DLD1 (cell line): ENCODE measurements around the gene TGFB1I1.
"Not testable (repeated sequence)": the region's sequence is repeated elsewhere in the genome, so short reads cannot be mapped to it uniquely, and the experiment has no call there.

ENCODE experiments used
- in situ Hi-C: cut with HindIII; loops from 2 replicates; pipeline ENCODE4 v1.10.0; 2017; ENCODE audit warnings: low sequenced_read_pairs

TGFB1I1 gene

GRCh38 chr16:31471875-31472708, at the start of gene TGFB1I1:
TSS of gene TGFB1I1 (plus strand) at chr16:31472152. CDS start at chr16:31472189, 37 bp downstream.
- in situ Hi-C loops, result no loop called here

DNA sequence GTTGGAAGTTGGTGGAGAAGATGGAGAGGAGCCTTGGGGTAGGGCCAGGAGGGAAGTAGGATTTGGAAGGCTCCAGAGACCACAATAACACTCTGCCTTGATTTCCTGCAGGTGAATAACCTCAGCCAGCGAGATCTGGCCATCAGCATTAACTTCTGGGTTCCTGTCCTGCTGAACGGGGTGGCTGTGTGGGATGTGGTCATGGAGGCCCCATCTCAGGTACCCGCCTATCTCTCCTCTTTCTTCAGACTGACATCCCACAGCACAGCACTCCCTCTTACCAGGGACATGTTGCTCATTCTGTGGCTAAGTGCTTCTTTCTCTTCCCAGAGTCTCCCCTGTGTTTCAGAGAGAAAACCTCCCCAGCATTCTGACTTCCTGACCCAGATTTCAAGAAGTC, 48.7 kb upstream of the TGFB1I1 start:
- in situ Hi-C loops, result no loop called here

DNA sequence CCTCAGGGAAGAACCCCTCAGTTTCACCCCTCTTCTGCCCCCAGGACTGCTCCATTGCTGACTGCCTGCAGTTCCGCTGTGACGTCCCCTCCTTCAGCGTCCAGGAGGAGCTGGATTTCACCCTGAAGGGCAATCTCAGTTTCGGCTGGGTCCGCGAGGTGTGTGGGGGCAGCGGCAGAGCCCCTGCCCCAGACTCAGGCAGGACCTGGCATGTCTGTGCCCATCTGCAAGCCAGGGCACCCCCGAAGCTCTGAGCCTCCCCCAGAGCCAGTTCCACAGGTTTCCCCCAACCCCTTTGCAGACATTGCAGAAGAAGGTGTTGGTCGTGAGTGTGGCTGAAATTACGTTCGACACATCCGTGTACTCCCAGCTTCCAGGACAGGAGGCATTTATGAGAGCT, 48.2 kb upstream of the TGFB1I1 start:
- in situ Hi-C loops, result no loop called here

DNA sequence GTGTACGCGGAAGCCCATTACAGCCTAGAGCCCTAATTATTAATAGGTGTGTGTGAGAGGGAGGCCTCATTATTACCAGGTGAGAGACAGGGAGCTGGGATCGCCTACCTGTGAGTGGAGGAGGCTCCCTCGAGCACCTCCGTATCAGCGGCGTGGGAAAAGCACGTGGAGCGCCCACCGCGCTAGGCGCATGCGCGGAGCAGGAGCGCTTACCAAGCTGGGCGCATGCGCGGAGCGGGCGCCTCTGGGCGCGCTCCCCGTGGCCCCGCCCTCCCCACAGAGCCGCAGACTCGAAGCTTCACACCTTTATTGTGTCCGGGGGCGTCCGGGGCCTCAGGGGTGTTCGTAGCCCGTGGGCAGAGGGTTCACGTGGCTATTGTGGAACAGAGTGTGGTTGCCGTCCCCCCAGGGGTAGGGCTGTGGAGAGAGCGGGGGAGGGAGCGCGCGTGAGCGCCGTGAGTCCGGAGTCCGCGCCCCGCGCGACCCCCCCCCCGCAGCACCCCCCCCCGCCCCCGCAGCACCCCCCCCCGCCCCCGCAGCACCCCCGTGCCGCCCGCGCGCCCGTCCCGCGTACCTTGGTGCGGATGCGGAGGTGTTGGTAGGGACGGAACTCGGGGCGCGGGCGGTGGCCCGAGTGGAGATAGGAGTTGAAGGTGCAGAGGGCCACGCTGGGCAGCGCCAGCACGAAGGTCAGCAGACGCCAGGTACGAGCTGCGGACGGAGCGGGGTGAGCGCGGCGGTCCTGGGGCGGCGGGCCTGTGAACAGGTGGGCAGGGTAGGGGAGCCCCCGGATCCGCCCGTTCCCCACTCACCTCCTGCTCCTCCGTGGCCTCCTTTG, 44.3 kb upstream of the TGFB1I1 start:
- in situ Hi-C loops, result no loop called here

- in situ Hi-C loops, result no loop called here
These were observed 43.7 kb upstream of the TGFB1I1 start, which contains the start of gene COX6A2 for GRCh38 chr16:31428279-31428597. TSS of gene COX6A2 (minus strand) at chr16:31428360. CDS start at chr16:31428325, 35 bp downstream.

GRCh38 chr16:31428638-31429247, 43.2 kb upstream of the TGFB1I1 start:
- in situ Hi-C loops, result no loop called here

- in situ Hi-C loops, result no loop called here
These were observed 42.6 kb upstream of the TGFB1I1 start for GRCh38 chr16:31429314-31429713.

DNA sequence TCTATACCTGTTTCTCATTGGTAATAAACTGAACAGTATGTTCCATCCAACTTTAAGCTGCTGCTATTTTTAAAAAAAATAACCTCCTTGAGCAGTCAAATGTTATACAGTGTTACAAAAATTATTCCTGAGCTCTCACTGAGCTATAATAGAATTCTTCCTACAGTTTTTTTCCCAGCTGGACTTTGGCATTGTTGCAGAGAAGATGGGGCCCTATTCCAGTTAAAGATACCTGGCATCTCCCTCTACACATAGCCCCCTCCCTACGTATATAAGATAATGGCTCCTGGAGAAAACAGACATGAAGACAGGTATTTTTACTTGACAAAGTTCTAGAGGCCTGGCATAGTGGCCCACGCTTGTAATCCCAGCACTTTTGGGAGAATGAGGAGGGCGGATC, 42.2 kb upstream of the TGFB1I1 start:
- in situ Hi-C loops, result no loop called here

DNA sequence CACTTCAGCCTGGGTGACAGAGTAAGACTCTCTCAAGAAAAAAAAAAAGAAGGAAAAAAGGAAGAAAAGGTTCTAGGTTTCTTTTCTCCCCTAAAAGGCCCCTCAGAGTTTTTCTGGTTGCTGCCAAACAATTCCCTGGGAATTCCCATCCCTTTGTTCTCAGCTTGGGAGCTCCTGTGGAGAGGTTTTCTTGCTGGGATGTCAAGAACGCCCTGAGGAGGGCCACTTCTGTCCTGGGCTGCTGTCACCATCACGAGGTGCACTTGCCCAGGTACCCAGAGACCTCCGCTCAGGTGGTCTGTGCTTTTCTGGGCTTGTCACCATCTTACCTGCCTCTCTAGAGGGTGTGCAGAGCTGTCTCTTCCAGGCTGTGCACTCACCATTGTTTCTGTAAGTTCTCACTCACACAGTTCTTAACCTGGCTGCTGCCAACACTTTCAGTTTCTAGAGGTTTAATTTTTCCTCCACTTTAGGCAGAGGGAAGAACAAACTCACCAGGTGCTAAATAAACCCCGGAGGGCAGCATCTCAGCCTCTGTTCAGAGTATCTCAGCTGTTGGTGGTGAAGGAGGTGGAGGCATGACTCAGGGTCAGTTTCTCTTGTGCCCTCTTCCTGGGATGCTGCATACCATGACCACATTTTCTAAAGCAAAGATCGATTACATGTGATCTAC, 41.4 kb upstream of the TGFB1I1 start:
- in situ Hi-C loops, result no loop called here

GRCh38 chr16:31435341-31436220, 36.4 kb upstream of the TGFB1I1 start:
- in situ Hi-C loops, result no loop called here

GRCh38 chr16:31436221-31437045, 35.5 kb upstream of the TGFB1I1 start:
- in situ Hi-C loops, result no loop called here

- in situ Hi-C loops, result no loop called here
These were observed 33.5 kb upstream of the TGFB1I1 start for GRCh38 chr16:31438414-31438813.

- in situ Hi-C loops, result not testable (repeated sequence)
These were observed 32.9 kb upstream of the TGFB1I1 start for GRCh38 chr16:31439023-31439422.

DNA sequence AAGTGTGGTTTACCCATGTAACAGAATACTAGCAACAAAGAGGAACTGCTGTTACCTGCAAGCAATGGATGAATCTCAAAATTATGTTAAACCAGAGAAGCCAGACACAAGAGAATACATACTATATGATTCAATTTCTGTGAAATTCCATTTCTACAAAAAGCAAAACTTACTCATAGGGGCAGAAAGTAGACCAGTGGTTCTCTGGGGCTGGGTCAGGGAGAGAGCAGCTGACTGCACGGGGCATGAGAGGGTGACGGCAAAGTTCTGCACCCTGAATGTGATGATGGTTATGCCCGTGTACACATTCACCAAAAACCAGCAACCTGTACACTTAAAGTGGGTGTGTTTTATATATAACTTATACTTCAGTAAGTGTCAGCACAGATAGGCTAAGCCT, 32.4 kb upstream of the TGFB1I1 start:
- in situ Hi-C loops, result no loop called here

GRCh38 chr16:31440516-31441184, 31.3 kb upstream of the TGFB1I1 start:
- in situ Hi-C loops, result no loop called here

DNA sequence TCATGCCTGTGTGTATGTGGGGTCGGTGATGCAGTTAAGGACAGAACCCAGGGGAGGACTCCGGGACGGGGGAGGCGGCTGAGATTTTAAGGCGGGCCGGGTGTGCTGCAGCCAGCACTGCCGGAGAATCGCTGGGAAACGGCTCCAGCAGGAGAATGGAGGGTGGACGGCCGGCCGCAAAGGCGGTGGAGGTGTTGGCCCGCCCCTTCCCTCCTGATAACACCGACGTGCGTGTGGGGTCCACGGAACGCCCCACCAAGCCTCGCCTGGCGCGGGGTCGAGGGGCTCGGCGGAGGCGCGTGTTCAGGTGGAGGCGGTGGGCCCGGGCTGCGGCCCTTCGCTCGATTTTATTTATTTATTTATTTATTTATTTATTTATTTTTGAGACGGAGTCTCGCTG, 30.0 kb upstream of the TGFB1I1 start:
- in situ Hi-C loops, result no loop called here

DNA sequence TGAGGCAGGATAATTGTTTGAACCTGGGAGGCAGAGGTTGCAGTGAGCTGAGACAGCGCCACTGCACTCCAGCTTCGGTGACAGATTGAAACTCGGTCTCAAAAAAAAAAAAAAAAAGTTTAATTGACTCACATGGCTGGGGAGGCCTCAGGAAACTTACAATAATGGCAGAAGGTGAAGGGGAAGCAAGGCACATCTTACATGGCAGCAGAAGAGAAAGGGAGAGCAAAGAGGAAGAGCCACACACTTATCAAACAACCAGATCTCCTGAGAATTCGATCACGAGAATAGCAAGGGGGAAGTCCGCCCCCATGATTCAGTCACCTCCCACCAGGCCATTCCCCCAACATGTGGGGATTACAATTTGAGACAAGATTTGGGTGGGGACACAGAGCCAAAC, 26.0 kb upstream of the TGFB1I1 start:
- in situ Hi-C loops, result not testable (repeated sequence)

- in situ Hi-C loops, result no loop called here
These were observed 20.8 kb upstream of the TGFB1I1 start for GRCh38 chr16:31451201-31451600.
